ENCODE measurements around the gene TMX3.

The TMX3 gene

GRCh38 chr18:68714712-68715496 is at the start of gene TMX3:
TSS of gene TMX3 (minus strand) at chr18:68715108. CDS start at chr18:68714981, 127 bp downstream.
- peak; percentile 84 for DNase-seq

GRCh38 chr18:68764016-68764415 is 49.1 kb upstream of the TMX3 start:
- no peak for DNase-seq

GRCh38 chr18:68763083-68763482 is 48.2 kb upstream of the TMX3 start:
- DNase-seq = no peak

GRCh38 chr18:68759308-68759707 is 44.4 kb upstream of the TMX3 start:
- no peak for DNase-seq

- DNase-seq = no peak
Measured at GRCh38 chr18:68757126-68757525, 42.2 kb upstream of the TMX3 start.

GRCh38 chr18:68742206-68742605 is 27.3 kb upstream of the TMX3 start:
- DNase-seq = no peak

GRCh38 chr18:68740966-68741365 is 26.1 kb upstream of the TMX3 start:
- no peak for DNase-seq

GRCh38 chr18:68739462-68739861 is 24.6 kb upstream of the TMX3 start:
- no peak for DNase-seq

GRCh38 chr18:68738564-68738963 is 23.7 kb upstream of the TMX3 start:
- DNase-seq = no peak

GRCh38 chr18:68735483-68736343 is 20.8 kb upstream of the TMX3 start:
- DNase-seq = no peak

- no peak for DNase-seq
Measured at GRCh38 chr18:68734308-68734707, 19.4 kb upstream of the TMX3 start.

GRCh38 chr18:68733707-68734106 is 18.8 kb upstream of the TMX3 start:
- no peak for DNase-seq

- DNase-seq = no peak
Measured at GRCh38 chr18:68728081-68728700, 13.3 kb upstream of the TMX3 start.

- no peak for DNase-seq
Measured at GRCh38 chr18:68727506-68727905, 12.6 kb upstream of the TMX3 start.

GRCh38 chr18:68725346-68725745 is 10.4 kb upstream of the TMX3 start:
- no peak for DNase-seq

GRCh38 chr18:68724021-68724420 is 9.1 kb upstream of the TMX3 start:
- DNase-seq = no peak

- DNase-seq = no peak
Measured at GRCh38 chr18:68723539-68723938, 8.6 kb upstream of the TMX3 start.

- no peak for DNase-seq
Measured at GRCh38 chr18:68722821-68723220, 7.9 kb upstream of the TMX3 start.

GRCh38 chr18:68721681-68722583 is 7.0 kb upstream of the TMX3 start:
- DNase-seq = no peak

GRCh38 chr18:68714366-68714711 is 569 bp downstream of the TMX3 start:
- no peak for DNase-seq

GRCh38 chr18:68713796-68714195 is 1.1 kb downstream of the TMX3 start:
- no peak for DNase-seq

GRCh38 chr18:68713131-68713530 is 1.8 kb downstream of the TMX3 start:
- DNase-seq = no peak

GRCh38 chr18:68707646-68708045 is 7.3 kb downstream of the TMX3 start:
- DNase-seq = no peak

Data from activated CD4-positive, alpha-beta T cell treated with anti-CD3 and anti-CD28 coated beads for 1 hour (primary cell).